Fibroblast of mammary gland (primary cell): ENCODE measurements around the gene RAMP1.

Source experiments
- DNase-seq: peaks from one replicate; pipeline ENCODE4 v3.0.0-alpha.2; 2010; ENCODE audit warnings: low read depth
- H3K4me3 ChIP-seq: 2 replicates; pipeline ENCODE4 v1.5.1; 2011; ENCODE audit warnings: low read depth, mild to moderate bottlenecking, low read length, moderate library complexity; ENCODE audit not compliant: control insufficient read depth
- TF ChIP-seq, protein P1 (sequence below): conservative IDR thresholded peaks from 2 replicates; pipeline ENCODE4 v1.5.1; 2011; ENCODE audit warnings: low read depth, low read length, inconsistent platforms; ENCODE audit not compliant: control insufficient read depth, insufficient read depth

Gene RAMP1

DNA sequence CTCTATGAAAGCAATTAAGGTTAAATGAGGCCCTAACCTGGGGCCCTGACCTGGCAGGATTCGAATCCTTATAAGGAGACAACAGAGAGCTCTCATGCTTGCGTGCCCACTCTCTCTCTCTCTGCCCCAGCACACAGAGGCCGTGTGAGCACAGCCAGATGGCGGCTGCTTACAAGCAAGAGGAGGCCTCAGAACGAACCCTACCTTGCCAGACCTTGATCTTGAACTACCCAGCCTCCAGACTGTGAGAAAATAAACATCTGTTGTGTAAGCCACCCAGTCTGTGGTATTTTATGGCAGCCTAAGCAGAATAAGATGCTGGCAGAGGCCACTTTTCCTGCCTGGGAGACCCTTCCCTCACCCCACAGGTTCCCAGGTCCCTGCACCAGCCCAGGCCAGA is 102.2 kb downstream of the RAMP1 start:
- H3K4me3 ChIP-seq, result no peak overlapping the region
- TF ChIP-seq, protein P1, sequence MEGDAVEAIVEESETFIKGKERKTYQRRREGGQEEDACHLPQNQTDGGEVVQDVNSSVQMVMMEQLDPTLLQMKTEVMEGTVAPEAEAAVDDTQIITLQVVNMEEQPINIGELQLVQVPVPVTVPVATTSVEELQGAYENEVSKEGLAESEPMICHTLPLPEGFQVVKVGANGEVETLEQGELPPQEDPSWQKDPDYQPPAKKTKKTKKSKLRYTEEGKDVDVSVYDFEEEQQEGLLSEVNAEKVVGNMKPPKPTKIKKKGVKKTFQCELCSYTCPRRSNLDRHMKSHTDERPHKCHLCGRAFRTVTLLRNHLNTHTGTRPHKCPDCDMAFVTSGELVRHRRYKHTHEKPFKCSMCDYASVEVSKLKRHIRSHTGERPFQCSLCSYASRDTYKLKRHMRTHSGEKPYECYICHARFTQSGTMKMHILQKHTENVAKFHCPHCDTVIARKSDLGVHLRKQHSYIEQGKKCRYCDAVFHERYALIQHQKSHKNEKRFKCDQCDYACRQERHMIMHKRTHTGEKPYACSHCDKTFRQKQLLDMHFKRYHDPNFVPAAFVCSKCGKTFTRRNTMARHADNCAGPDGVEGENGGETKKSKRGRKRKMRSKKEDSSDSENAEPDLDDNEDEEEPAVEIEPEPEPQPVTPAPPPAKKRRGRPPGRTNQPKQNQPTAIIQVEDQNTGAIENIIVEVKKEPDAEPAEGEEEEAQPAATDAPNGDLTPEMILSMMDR, result no peak
- DNase-seq, result no peak
